ENCODE results near the gene LCTL.

Gene LCTL

DNA sequence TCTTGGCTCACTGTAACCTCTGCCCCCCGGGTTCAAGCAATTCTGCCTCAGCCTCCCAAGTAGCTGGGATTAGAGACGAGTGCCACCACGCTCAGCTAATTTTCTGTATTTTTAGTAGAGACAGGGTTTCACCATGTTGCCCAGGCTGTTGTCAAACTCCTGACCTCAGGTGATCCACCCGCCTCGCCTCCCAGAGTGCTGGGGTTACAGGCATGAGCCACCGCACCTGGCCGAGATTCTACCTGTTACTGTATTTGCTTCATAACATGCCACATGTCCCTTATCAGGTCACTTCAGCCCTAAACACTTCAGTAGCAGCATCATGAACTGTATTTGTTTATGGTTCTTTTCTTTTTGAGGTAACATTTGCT lies 7.5 kb upstream of the LCTL start:
- no peak overlapping the region for H3K27ac ChIP-seq (ENCODE audit: low read length)
- no peaks in the 10 kb centered on the region for H3K79me2 ChIP-seq (ENCODE audit: low read length)
- no peaks in the 10 kb centered on the region for H3K9me3 ChIP-seq (ENCODE audit: insufficient read depth, low read length)
- H2AFZ ChIP-seq (ENCODE audit: low read depth, low read length), result peak overlapping the region; percentile 17; the same call in 1 of the 2 replicates
- TF ChIP-seq EZH2phosphoT487 (IDR thresholded peaks at IDR 0.05; ENCODE audit: low read depth), result no peak
- TF ChIP-seq, protein P1, sequence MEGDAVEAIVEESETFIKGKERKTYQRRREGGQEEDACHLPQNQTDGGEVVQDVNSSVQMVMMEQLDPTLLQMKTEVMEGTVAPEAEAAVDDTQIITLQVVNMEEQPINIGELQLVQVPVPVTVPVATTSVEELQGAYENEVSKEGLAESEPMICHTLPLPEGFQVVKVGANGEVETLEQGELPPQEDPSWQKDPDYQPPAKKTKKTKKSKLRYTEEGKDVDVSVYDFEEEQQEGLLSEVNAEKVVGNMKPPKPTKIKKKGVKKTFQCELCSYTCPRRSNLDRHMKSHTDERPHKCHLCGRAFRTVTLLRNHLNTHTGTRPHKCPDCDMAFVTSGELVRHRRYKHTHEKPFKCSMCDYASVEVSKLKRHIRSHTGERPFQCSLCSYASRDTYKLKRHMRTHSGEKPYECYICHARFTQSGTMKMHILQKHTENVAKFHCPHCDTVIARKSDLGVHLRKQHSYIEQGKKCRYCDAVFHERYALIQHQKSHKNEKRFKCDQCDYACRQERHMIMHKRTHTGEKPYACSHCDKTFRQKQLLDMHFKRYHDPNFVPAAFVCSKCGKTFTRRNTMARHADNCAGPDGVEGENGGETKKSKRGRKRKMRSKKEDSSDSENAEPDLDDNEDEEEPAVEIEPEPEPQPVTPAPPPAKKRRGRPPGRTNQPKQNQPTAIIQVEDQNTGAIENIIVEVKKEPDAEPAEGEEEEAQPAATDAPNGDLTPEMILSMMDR (IDR thresholded peaks at IDR 0.05; ENCODE audit: low read depth, low read length), result no peak
- peak overlapping the region; percentile 51 for H3K4me2 ChIP-seq (ENCODE audit: low read length)
- H3K27me3 ChIP-seq (ENCODE audit: low read depth, low read length), result no peaks in the 10 kb centered on the region
- H3K9ac ChIP-seq (ENCODE audit: low read length), result no peak overlapping the region
- H4K20me1 ChIP-seq (ENCODE audit: insufficient read depth, low read length), result no peaks in the 10 kb centered on the region
- peaks cover 20% of the 10 kb centered on the region for H3K4me1 ChIP-seq (ENCODE audit: low read length)
- no peaks in the 10 kb centered on the region for H3K36me3 ChIP-seq (replicated peaks; ENCODE audit: low read depth, low read length)
- no peak overlapping the region; the same call in 1 of the 2 replicates for H3K4me3 ChIP-seq (ENCODE audit: low read length)

DNA sequence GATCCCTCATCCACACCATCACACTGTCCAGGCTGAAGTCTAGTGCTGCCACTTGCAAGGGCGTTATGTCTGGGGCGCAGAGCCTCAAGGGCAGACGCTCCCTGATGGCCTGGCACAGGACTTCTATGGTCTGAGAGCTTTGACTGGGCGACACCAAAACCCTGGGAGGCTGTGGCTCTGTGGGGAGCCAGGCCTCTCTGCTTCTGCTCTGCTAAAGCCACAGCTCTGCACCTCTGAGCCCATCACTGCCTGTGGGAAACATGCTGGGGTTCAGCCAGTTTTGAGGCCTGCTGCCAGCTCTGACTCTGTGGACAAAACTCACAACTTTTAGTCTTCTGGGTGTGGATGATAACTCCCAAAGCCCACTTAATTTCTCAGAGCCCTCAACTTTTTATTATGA lies 6.3 kb upstream of the LCTL start:
- H3K27me3 ChIP-seq (ENCODE audit: low read depth, low read length), result no peaks in the 10 kb centered on the region
- TF ChIP-seq EZH2phosphoT487 (IDR thresholded peaks at IDR 0.05; ENCODE audit: low read depth), result no peak
- TF ChIP-seq, protein P1 (IDR thresholded peaks at IDR 0.05; ENCODE audit: low read depth, low read length), result no peak
- no peaks in the 10 kb centered on the region for H3K9me3 ChIP-seq (ENCODE audit: insufficient read depth, low read length)
- no peaks in the 10 kb centered on the region for H3K36me3 ChIP-seq (replicated peaks; ENCODE audit: low read depth, low read length)
- peaks cover 20% of the 10 kb centered on the region for H3K4me1 ChIP-seq (ENCODE audit: low read length)
- H3K4me2 ChIP-seq (ENCODE audit: low read length), result no peak overlapping the region
- no peak overlapping the region for H3K4me3 ChIP-seq (ENCODE audit: low read length)
- no peaks in the 10 kb centered on the region for H4K20me1 ChIP-seq (ENCODE audit: insufficient read depth, low read length)
- no peaks in the 10 kb centered on the region for H3K79me2 ChIP-seq (ENCODE audit: low read length)
- no peak overlapping the region for H3K27ac ChIP-seq (ENCODE audit: low read length)
- H2AFZ ChIP-seq (ENCODE audit: low read depth, low read length), result no peak overlapping the region; the same call in 1 of the 2 replicates
- no peak overlapping the region for H3K9ac ChIP-seq (ENCODE audit: low read length)

DNA sequence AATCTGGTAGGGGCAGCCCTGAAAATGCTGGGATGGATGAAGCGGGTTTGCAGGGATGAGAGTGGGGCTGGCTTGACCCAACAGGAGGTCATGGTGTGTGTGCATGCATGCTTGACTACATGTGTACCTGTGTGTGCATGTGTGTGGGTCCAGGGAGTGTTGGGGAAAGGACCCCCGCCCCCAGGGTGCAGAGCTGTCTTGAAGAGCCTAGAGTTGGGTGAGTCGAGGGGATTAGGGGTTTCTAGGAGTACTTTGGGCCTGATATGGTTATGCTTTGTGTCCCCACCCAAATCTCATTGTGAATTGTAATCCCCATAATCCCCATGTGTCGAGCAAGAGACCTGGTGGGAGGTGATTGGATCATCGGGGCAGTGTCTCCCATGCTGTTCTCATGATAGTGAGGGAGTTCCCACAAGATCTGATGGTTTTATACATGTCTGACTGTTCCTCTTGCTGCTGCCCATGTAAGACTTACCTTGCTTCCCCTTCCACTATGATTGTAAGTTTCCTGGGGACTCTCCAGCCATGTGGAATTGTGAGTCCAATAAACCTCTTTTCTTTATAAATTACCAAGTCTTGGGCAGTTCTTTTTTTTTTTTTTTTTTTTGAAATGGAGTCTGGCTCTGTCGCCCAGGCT lies 5.2 kb upstream of the LCTL start:
- no peaks in the 10 kb centered on the region for H3K27me3 ChIP-seq (ENCODE audit: low read depth, low read length)
- H4K20me1 ChIP-seq (ENCODE audit: insufficient read depth, low read length), result no peaks in the 10 kb centered on the region
- no peak overlapping the region for H3K27ac ChIP-seq (ENCODE audit: low read length)
- no peak overlapping the region for H3K4me2 ChIP-seq (ENCODE audit: low read length)
- no peak for TF ChIP-seq EZH2phosphoT487 (IDR thresholded peaks at IDR 0.05; ENCODE audit: low read depth)
- TF ChIP-seq, protein P1 (IDR thresholded peaks at IDR 0.05; ENCODE audit: low read depth, low read length), result no peak
- H3K79me2 ChIP-seq (ENCODE audit: low read length), result no peaks in the 10 kb centered on the region
- no peak overlapping the region for H2AFZ ChIP-seq (ENCODE audit: low read depth, low read length)
- H3K36me3 ChIP-seq (replicated peaks; ENCODE audit: low read depth, low read length), result no peaks in the 10 kb centered on the region
- no peak overlapping the region for H3K9ac ChIP-seq (ENCODE audit: low read length)
- H3K4me1 ChIP-seq (ENCODE audit: low read length), result peaks cover 20% of the 10 kb centered on the region
- H3K9me3 ChIP-seq (ENCODE audit: insufficient read depth, low read length), result no peaks in the 10 kb centered on the region
- H3K4me3 ChIP-seq (ENCODE audit: low read length), result no peak overlapping the region

DNA sequence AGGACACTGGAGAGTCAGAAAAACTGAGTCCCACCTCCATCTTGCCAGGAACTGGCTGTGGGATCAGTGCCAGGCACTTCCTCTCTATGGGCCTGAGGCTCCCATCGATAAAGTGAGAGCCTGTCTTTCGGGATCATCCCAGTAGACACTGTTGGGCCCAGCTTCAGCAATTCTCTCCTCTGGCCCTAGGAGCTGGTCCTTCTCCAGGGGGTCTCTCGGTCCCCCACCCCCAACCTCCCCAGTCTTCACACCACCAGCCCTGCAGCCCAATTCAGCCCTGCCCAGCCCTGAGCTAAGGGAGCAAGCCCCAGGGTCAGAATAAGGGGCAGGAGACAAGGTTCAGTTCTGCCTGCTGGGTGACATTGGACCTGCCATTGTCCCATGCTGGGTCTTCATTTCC lies 4.5 kb upstream of the LCTL start:
- Histone ChIP-seq H3K4me1 (ENCODE audit: low read length) (peaks cover 20% of the 10 kb centered on the region), H3K4me2 (ENCODE audit: low read length) (no peak overlapping the region), H2AFZ (ENCODE audit: low read depth, low read length) (no peak overlapping the region), H3K79me2 (ENCODE audit: low read length) (no peaks in the 10 kb centered on the region), H3K27ac (ENCODE audit: low read length) (no peak overlapping the region), H3K4me3 (ENCODE audit: low read length) (no peak overlapping the region), H3K27me3 (ENCODE audit: low read depth, low read length) (no peaks in the 10 kb centered on the region), H3K9ac (ENCODE audit: low read length) (no peak overlapping the region), H4K20me1 (ENCODE audit: insufficient read depth, low read length) (no peaks in the 10 kb centered on the region), H3K9me3 (ENCODE audit: insufficient read depth, low read length) (no peaks in the 10 kb centered on the region), H3K36me3 (replicated peaks; ENCODE audit: low read depth, low read length) (no peaks in the 10 kb centered on the region)
- TF ChIP-seq, protein P1 (IDR thresholded peaks at IDR 0.05; ENCODE audit: low read depth, low read length), result no peak
- TF ChIP-seq EZH2phosphoT487 (IDR thresholded peaks at IDR 0.05; ENCODE audit: low read depth), result no peak
